Left ventricle myocardium inferior (tissue), 1 donor: ENCODE measurements around the gene EVI5. TPM values are rescaled to one million over a fixed set of nuclear protein-coding genes. Genes with fewer than 3 reads are reported as not detected.
"Not testable (repeated sequence)": the region's sequence is repeated elsewhere in the genome, so short reads cannot be mapped to it uniquely, and the experiment has no call there.

Source experiments
- DNase-seq: peaks from one replicate; pipeline ENCODE4 v3.0.0-alpha.2; 2020
- H3K27ac ChIP-seq: fragments of 200-600 bp; replicated peaks from 2 replicates; pipeline ENCODE4 v1.8.0; 2021
- H3K27me3 ChIP-seq: fragments of 200-600 bp; 2 replicates; pipeline ENCODE4 v1.8.0; 2021; ENCODE audit warnings: low read depth
- H3K36me3 ChIP-seq: fragments of 200-600 bp; 2 replicates; pipeline ENCODE4 v1.8.0; 2021
- H3K4me1 ChIP-seq: fragments of 200-600 bp; 2 replicates; pipeline ENCODE4 v1.8.0; 2021
- H3K4me3 ChIP-seq: fragments of 200-600 bp; 2 replicates; pipeline ENCODE4 v1.8.0; 2021; ENCODE audit warnings: mild to moderate bottlenecking, moderate library complexity
- H3K9me3 ChIP-seq: fragments of 200-600 bp; replicated peaks from 2 replicates; pipeline ENCODE4 v1.8.0; 2021
- intact Hi-C: fragments of 100-400 bp; cut with micrococcal nuclease; formaldehyde crosslinking; loops from one replicate; pipeline ENCODE4 v1.11.0; 2022
- total RNA-seq: library from RNA; stranded (reverse); fragmentation: NEBNext Ultra II Directional; extraction: Animal tissue kit (Norgen Biotek cat#: 25700); gene quantifications from one replicate; pipeline ENCODE4 v1.2.1, GENCODE V29; 2021
- TF ChIP-seq, protein P1 (sequence below): fragments of 200-600 bp; IDR thresholded peaks from 2 replicates; pipeline ENCODE4 v1.8.0; 2021; ENCODE audit warnings: antibody characterized with exemption, mild to moderate bottlenecking, borderline replicate concordance
- donor health status: DM: no; HTN: yes; CAD: no; lungs with severe emphysema.

Gene EVI5
- total RNA-seq, 1 donor from 2014 or later, result 30.4 TPM

DNA sequence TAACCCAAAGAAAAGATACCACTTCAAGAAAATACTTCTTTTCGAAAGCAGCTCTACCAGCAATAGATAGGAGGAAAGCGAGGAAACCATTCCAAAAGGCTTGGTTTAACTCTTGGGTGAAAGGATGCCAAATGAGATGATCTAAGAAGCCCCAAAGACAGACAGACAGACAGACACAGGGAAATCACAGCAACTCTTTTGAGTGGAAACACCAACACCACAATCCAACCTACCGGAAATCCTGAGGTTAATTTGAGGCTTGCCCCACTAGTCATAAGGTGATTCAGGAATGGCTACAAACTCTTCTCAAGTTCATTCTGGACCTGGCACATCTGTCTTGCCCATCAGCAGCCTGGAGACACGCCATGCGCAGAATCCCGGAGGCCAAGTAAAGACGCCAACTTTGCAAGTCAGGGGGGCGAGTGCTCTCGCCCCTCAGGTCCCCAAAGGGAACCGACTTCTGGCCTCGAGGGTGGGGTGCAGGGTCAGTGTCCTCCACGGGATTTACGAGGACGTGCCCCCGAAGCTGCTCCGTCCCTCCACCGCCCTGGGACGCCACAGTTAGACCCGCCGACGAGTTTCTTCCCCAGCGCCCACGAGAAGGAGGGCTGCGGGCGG, 778 bp downstream of the EVI5 start:
- Histone ChIP-seq H3K27me3 (no peaks in the 10 kb centered on the region), H3K27ac (peak overlapping the region; percentile 100), H3K4me3 (peak overlapping the region; percentile 91), H3K4me1 (peaks cover 54% of the 10 kb centered on the region), H3K9me3 (no peaks in the 10 kb centered on the region), H3K36me3 (no peaks in the 10 kb centered on the region)
- no peak for DNase-seq
- TF ChIP-seq, protein P1, sequence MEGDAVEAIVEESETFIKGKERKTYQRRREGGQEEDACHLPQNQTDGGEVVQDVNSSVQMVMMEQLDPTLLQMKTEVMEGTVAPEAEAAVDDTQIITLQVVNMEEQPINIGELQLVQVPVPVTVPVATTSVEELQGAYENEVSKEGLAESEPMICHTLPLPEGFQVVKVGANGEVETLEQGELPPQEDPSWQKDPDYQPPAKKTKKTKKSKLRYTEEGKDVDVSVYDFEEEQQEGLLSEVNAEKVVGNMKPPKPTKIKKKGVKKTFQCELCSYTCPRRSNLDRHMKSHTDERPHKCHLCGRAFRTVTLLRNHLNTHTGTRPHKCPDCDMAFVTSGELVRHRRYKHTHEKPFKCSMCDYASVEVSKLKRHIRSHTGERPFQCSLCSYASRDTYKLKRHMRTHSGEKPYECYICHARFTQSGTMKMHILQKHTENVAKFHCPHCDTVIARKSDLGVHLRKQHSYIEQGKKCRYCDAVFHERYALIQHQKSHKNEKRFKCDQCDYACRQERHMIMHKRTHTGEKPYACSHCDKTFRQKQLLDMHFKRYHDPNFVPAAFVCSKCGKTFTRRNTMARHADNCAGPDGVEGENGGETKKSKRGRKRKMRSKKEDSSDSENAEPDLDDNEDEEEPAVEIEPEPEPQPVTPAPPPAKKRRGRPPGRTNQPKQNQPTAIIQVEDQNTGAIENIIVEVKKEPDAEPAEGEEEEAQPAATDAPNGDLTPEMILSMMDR, result no peak
- intact Hi-C loops, result no loop called here

DNA sequence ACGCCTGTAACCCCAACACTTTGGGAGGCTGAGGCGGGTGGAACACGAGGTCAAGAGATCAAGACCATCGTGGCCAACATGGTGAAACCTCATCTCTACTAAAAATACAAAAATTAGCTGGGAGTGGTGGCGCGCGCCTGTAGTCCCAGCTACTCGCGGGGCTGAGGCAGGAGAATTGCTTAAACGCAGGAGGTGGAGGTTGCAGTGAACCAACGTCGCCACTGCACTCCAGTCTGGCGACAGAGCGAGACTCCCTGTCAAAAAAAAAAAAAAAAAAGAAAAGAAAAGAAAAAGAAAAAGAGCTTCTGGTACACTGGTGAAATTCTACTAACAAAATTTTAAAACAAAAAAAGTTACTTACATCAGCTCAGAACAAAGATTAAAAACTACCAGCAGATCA, 1.4 kb downstream of the EVI5 start:
- peaks cover 60% of the 10 kb centered on the region for H3K4me1 ChIP-seq
- H3K27ac ChIP-seq, result peak overlapping the region; percentile 100
- H3K27me3 ChIP-seq, H3K36me3 ChIP-seq, DNase-seq, intact Hi-C loops, H3K9me3 ChIP-seq: not testable (repeated sequence)
- TF ChIP-seq, protein P1, result peak; percentile 46
- peak overlapping the region; percentile 91 for H3K4me3 ChIP-seq

DNA sequence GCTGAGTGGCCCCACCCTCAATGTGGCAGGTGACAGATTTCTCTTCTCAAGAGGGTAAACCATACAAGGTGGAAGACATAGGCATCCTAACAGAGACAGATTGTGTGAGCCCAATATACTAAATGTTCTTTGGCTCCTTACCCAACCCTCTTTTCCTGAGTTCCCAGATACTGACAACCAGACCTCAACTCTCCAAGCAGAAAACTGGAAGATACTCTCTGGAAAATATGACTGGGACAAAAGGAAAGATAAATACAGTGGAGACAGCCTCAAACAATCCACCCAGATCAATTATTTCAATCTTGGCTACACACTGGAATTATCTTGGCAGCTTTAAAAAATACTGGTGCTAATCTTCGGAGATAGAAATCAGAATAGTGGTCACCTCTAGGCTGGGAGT, 6.5 kb downstream of the EVI5 start:
- Histone ChIP-seq H3K4me1 (peaks cover 52% of the 10 kb centered on the region), H3K27me3 (no peaks in the 10 kb centered on the region), H3K9me3 (no peaks in the 10 kb centered on the region), H3K4me3 (no peak overlapping the region), H3K36me3 (no peaks in the 10 kb centered on the region), H3K27ac (no peak overlapping the region)
- TF ChIP-seq, protein P1, result no peak
- no peak for DNase-seq
- intact Hi-C loops, result no loop called here

DNA sequence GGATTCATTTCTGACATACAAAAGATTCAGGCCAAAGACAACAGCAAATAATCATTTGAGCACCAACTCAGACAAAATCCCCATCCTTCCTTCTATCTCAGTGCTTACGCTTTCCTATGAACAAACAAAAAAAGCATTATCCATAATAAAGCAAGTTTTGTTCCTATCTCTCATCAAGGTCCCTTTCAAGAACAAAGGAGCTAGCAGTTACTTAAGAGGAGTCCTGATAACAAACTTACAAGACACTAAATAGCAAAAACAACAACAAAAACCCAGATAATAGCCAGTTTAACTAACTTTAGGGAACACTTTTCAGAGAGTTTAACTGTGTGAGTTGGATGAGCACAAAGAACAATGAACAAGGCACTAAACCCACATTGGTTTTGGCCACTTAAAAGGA, 10.5 kb downstream of the EVI5 start:
- TF ChIP-seq, protein P1, result no peak
- Histone ChIP-seq H3K9me3 (no peaks in the 10 kb centered on the region), H3K27ac (no peak overlapping the region), H3K36me3 (no peaks in the 10 kb centered on the region), H3K4me3 (no peak overlapping the region), H3K27me3 (no peaks in the 10 kb centered on the region), H3K4me1 (peaks cover 27% of the 10 kb centered on the region)
- intact Hi-C loops, result no loop called here
- DNase-seq, result no peak

DNA sequence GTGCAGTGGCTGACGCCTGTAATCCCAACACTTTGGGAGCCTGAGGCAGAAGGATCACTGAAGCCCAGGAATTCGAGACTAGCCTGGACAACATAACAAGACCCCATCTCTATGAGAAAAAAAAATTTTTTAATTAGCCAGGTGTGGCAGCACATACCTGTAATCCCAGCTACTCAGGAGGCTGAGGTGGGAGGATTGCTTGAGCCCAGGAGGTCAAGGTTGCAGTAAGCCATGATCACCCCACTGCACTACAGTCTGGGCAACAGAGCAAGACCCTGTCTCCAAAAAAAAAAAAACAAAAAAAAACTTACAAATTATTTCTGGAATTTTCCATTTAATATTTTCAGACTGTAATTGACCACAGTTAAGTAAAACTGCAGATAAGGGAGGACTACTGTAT, 11.2 kb downstream of the EVI5 start:
- H3K27ac ChIP-seq, intact Hi-C loops, H3K4me3 ChIP-seq, H3K27me3 ChIP-seq, H3K36me3 ChIP-seq, H3K9me3 ChIP-seq, DNase-seq: not testable (repeated sequence)
- H3K4me1 ChIP-seq, result peaks cover 20% of the 10 kb centered on the region

DNA sequence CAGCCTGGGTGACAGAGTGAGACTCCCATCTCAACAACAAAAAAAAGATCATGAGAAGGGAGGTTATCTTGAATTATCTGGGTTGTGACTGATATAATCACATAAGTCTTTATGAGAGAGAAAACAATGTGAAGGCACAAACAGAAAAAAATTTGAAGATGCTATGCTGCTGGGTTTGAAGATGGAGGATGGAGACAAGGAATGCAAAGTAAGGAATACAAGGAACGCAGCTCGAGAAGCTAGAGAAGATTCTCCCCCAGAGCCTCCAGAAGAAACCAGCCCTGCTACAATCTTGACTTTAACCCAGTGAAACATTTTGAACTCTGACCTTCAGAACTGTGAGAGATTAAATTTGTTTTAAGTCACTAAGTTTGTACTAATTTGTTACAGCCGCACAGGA, 15.1 kb downstream of the EVI5 start:
- no peak for DNase-seq
- TF ChIP-seq, protein P1, result no peak
- H3K4me3 ChIP-seq, result no peak overlapping the region
- peaks cover 10% of the 10 kb centered on the region for H3K9me3 ChIP-seq
- peaks cover 13% of the 10 kb centered on the region for H3K4me1 ChIP-seq
- intact Hi-C loops, result no loop called here
- no peaks in the 10 kb centered on the region for H3K27me3 ChIP-seq
- peaks cover 4% of the 10 kb centered on the region for H3K36me3 ChIP-seq
- H3K27ac ChIP-seq, result no peak overlapping the region
